GM18499 (cell line): ENCODE measurements around the gene NHLRC4.

ENCODE experiments used
- ATAC-seq: cut with Tn5 transposase; IDR thresholded peaks from one replicate; pipeline ENCODE4 v1.9.1; 2021; ENCODE audit warnings: moderate number of reproducible peaks; ENCODE audit not compliant: insufficient read depth, unreplicated experiment

NHLRC4 gene

DNA sequence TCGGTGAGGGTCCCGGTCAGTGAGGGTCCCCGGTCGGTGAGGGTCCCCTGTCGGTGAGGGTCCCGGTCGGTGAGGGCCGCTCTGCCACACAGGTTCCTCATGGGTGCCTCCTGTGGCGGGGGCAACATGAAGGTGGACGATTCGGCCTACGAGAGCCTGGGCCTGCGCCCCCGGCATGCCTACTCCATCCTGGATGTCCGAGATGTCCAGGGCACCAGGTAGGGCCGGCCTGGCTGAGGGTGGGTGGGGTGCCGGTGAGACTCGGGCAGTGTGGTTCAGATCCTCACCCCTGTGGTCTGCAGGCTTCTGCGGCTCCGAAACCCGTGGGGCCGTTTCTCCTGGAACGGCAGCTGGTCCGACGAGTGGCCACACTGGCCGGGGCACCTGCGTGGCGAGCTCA is 15.6 kb upstream of the NHLRC4 start:
- ATAC-seq = no peak

DNA sequence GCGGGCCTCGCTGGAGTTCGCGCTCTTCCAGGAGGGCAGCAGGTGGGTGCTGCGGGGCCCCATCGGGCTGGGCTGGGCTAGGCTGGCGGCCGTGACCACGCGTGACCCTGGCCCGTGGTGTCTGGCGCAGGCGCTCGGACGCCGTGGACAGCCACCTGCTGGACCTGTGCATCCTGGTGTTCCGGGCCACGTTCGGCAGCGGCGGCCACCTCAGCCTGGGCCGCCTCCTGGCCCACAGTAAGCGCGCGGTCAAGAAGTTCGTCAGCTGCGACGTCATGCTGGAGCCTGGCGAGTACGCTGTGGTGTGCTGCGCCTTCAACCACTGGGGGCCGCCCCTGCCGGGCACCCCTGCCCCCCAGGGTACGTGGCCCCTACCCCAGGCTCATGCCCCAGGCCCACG is 14.6 kb upstream of the NHLRC4 start:
- no peak for ATAC-seq

DNA sequence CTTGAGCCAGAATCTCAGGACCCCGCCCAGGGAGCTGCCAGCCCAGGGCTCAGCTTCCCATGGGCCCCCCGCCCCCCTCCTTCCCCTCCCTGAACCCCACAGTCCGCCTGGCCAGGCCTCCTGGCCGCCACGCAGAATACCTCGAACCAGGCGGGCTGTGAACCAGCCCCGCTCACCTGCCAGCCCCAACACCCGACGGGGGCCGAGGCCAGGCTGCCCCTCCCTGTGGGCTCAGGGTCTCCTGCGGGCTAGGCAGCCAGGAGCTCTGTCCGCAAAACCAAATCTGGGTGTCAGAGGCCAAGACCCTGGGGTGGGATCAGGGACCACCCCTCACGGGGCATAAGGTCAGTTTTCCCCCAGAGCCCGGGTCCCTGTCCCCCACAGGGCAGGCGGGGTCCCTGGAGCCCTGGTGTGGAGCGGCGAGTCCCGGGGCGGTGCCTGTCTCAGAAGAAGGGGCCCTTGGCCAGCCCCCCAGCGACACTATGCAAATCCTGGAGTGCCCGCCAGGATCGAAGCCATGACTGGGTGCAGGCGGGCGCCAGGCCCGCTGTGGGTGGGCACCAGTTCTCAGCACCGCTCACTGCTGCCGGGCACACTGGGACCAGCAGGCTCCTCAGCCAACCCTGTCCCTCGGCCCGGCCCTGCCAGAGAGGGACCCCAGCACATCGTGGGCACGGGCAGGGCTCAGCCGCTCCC is 13.1 kb upstream of the NHLRC4 start:
- ATAC-seq = no peak

DNA sequence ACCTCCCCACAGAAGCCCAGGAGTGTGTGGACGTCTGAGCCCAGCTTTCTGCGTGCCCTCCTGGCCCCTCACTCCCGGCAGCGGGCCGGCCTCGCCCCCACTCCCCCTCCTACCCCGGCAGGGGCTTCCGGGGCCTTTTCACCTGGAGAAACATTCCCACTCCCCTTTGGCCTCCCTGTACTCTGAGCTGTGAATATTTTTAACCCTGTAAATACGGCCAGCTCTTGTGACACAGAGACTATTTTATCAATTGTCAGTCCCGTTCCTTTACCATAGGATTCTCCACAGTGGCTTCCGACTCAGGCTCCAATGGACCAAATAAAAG is 12.5 kb upstream of the NHLRC4 start:
- ATAC-seq = no peak

DNA sequence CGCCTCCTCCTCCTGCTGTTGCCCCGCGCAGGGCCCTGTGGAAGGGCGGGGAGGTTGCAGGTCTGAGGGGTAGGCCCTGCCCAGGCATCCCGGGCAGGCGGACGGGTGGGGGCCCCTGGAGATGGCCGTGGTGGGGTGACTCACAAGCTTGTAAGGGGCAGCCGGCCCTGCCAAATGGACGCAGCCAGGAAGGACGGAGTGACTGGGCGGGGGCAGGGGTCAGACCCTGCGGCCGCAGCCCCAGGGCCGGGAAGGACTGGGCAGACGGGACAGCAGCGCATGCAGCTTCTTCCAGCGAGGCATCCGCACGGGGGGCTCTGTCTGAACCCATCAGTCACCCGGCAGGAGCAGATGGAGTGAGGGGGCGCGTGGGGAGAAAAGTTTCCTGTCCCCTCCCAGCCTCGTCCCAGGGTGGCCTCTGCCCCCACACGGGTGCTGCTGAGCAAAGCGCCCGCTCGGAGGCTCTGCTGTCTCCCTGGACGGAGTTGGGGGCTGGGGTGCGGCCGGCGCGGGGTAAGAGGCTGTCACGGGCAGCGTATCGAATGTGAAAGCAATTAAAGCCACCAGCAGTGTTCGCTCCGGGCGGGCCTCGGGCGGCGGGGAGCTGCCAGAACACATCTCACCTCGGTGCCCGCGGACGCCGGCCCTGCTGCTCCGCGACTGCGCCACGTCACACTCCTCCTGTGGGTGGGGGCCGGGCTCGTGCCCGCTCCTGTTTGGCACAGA is 12.0 kb upstream of the NHLRC4 start:
- no peak for ATAC-seq

DNA sequence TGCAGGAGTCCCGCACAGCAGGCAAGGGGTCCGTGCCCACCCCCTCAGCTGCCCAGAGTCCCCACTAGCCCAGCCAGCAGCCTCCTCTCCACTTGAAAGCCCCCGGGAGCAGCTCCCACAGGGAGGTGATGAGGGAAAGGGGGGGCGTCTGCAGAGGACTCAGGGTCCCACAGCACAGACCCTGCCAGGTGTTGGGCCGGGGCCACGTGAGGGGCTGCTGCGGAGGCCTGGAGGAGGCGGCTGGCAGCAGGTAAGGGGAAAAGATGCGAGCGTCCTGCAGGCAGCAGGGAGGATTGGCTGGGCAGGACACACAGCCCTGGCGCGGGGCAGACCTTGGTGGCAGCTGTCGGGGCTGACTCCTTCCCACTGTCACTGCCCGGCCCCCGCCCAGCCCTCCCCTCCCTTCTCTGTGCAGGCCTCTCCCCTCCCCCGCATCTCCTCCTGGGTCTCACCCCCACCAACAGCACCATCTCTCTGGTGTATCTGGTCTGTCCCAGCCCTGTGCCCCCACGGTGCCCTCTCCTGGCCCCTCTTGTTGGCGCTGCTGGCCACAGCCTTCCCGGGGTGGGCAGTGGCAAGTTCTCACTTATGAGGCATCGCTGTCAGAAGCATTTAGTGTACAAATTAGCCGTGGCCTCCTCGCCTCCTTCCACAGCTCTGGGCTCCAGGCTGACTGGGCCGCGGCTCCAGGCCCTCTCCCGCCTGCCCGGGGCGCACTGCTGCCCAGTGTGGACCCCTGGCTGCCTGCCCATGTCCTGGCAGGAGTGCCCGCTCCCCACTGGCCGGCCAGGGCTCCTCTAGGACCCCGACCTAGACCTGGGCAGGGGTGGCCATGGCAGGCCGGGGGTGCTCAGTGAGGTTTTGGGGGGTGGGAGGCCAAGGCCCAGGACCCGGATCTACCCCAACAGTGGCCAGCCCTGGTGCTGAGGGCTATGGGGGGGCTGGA is 11.0 kb upstream of the NHLRC4 start:
- ATAC-seq = no peak

DNA sequence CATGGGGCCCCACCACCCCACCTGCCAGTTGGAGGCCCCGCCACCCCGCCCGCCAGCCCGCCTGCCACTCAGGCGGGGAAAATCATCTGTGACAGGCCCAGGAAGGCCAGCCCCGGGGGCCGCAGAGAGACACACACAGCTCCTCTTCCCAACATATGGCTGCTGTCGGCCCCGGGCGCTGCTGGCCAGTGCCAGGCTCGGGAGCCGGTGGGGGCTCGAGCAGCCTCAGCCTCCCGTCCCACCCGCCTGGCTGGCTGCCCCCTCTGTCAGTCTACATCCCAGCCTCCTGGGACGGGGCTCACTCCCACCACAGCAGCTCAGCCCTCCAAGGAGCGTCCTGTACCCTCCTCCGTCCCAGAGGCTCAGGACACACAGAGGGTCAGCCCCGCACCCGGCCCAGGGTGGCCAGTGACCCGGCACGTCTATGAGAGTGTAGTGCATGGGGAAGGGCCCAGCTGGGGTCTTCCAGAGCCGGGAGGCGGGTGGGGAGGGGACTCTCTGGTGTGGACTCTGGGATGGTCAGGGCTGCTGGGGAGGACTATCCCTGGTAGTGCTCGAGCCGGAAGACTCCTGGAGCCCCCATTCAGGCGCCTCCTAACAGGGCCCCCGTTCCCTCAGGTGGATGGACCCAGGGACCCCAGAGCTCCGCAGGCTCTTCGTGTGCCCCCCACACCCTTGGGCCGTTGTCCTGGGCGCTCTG is 10.2 kb upstream of the NHLRC4 start:
- ATAC-seq = no peak

DNA sequence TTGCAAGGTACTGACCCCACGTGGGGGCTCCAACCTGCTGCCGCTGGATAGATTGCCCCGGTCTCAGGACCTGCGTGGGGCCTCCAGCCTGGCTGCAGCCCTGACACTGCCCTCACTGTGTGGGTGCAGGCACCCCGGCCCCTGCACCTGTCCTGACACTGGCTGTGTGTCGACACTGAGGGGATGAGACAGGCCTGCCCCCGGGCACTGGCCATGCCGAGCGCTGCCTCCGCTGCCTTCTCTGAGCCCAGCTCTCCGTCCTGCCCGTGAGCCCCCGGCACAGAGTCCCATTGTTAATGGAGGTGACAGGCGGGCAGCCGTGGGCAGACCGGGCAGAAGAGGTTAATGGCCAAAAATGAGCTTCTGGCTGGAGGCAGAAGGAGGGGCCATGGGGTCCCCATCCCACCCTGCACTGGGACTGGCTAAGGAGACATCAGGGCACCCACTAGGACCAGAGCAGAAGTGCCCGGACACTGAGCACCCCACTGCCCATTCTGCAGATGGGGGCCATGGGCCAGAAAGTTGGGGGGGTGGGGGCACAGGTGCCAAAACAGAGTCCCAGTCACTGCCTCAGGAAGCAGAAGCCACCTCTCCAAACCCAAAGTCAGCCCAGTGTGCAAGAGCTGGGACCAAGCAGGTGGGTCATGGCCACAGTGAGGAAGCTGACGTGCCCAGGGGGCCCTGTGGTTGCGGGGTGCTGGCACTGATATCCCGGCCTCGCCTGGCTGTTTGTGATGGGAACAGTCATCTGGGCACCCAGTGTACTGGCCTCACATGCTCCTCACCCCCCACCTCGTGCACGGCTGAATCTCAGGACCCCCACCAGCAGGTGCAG is 9.1 kb upstream of the NHLRC4 start:
- no peak for ATAC-seq

DNA sequence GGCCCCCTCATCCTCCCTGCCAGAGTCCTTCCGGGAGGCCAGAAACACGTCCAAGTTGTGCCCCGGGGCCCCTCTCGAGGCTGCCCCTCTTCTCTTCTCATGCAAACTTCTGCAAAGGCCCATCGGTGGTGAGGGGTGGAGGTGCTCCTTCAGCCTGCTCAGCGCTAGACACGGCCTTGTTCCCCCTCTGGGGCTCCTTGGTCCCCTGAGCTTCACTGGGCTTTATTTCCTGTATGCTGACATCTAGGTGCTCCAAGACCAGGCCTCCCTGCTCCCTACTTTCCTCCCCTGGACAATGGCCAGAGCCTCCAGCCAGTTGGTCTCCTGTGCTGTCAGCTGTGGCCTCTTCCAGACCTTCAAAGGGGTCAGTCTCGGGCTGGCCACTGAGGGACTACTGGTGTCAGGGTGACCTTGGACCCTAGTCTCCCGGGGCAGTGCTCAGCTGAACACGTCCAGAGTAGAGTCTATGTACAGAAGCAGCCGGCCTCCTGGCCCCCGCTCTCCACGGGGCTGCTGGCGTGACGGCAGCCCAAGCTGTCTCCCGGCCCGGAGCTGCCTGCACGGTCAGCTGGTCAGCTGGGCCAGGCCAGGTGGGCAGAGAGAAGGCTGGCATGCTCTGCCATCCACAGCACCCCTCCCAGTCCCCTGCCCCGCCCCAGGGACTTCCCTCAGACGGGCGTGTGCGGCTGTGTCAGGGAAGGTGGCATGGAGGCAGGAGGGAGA is 8.3 kb upstream of the NHLRC4 start:
- no peak for ATAC-seq

DNA sequence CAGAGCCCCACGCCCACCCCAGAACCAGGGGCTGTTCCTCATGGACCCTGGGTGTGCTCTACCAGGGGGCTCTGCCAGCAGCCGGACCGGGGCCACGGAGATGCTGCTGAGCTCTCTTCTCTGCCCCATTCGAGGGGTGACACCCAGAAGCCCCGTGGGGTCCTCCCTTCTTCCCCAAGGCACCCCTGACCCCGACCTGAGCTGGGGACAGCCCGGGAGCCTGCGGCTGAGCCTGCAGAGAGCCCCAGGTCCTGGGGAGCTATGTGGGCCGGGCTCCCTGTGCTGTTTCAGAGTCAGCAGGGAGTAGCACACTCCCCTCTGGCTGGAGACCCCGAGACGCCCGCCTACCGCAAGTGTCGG is 7.8 kb upstream of the NHLRC4 start:
- no peak for ATAC-seq

DNA sequence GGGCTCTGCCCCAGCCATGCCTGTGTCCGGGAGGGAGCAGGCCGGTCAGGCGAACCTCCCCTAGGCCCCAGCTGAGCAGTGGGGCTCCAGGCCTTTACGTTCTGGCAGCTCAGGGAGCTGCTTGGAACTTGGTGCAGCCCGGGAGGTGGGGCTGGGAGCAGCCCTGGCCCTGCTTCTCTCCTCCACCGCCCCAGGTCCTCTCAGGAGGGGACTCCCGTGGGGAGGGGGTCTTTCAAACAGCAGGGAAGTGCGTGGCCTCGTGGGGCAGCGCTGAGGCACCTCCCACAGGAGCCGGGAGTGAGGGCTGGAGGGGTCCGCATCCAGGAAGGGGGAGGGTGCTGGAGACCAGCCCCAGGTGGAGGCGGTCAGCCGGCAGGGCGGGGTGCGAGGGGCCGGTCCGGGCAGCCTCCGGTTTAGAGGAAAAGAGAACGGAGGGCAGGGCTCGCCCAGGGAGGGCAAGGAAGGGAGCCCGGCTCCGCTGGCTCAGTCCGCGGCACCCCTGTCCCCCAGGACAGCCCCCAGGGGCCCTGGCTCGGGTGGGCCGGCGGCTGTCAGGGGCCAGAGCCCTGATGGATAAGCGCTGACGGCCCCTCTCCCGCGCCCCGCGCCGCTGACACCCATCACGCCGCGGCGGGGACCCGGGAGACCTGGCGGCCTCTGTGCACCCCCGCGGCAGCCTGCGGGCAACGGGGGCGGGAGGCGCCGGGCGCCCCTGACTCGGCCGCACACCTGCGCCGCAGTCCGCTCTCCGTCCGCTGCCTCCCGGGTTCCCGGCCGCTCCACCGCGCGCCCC is 7.2 kb upstream of the NHLRC4 start:
- ATAC-seq = no peak

DNA sequence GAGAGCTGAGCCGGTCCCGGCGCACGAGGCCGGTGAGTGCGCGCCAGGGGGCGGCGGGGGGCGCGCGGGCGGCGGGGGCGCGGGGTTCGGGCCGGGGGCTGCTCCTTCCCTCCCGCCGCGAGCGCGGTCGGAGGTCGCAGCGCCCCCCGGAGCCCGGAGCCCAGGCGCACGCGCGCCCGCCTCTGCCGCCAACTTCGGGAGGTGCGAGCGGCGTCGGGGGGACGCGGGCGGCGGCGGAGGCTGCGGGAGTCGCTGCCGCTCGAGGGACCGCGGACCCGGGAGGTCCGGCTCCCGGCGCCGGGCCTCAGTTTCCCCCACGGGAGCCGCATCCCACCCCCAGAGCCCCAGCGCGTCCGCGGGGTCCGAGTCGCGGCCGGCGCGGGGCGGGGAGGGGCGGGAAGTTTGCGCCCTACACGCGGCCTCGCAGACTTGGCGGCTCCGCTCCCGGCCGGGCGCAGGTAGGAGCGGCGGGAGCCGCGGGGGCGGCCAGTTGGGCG is 6.6 kb upstream of the NHLRC4 start, which contains the start of gene PRR35:
Gene PRR35, plus strand, starts transcription at position 191 of the 497 bp plus-strand sequence. CDS start 2,901 bp downstream, outside the sequence.
- ATAC-seq = no peak

DNA sequence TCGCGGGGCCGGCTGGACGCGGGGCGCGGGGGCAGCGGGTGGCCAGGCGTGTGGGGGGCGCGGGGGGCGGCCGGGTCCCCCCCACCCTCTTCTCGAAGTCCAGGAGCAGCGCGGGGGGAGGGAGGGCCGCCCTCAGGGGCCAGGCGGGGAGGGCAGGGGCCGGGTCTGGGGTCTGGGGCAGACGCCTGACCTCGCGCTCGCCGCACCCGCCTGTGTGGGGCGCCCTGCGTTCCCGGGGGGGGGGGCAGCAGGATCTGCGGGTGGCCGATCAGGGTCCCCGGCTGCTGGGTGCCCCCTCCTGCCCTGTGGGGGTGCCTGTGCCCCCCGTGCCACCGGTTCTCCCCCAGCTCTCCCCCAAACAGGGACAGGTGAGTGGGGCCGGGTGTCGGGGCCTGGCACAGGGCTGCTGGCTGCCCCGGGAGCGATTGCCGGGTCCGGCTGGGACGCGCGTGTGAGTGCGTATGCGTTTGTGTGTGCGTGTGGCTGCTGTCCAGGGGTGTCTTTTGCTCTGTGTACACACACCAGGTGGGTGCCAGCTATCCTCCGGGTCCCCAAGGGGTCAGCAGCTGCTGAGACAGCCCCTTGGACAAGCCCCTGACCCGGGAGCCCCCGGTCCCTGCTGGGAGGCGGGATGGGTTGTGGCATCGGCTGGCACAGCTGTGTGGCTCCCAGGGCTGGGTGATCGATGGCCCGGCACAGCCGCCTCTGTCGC is 5.9 kb upstream of the NHLRC4 start:
- no peak for ATAC-seq

DNA sequence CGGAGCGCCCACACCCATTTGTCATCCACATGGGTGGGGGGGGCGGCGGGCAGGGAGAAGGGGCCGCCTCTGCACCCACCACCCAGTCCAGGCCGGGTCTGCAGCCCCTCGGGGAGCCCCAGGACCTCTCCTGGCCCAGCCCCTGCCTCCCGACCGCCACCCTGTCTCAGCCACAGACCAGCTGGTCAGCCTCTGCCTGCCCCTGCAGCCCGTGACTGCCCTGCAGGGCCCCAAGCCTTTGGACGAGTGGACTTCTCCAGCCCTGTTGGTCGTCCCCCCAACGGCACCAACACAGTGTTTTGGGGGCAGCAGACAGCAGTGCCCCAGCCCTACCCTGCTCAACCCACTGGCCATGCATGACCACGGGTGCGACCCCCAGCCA is 5.4 kb upstream of the NHLRC4 start:
- ATAC-seq = no peak

DNA sequence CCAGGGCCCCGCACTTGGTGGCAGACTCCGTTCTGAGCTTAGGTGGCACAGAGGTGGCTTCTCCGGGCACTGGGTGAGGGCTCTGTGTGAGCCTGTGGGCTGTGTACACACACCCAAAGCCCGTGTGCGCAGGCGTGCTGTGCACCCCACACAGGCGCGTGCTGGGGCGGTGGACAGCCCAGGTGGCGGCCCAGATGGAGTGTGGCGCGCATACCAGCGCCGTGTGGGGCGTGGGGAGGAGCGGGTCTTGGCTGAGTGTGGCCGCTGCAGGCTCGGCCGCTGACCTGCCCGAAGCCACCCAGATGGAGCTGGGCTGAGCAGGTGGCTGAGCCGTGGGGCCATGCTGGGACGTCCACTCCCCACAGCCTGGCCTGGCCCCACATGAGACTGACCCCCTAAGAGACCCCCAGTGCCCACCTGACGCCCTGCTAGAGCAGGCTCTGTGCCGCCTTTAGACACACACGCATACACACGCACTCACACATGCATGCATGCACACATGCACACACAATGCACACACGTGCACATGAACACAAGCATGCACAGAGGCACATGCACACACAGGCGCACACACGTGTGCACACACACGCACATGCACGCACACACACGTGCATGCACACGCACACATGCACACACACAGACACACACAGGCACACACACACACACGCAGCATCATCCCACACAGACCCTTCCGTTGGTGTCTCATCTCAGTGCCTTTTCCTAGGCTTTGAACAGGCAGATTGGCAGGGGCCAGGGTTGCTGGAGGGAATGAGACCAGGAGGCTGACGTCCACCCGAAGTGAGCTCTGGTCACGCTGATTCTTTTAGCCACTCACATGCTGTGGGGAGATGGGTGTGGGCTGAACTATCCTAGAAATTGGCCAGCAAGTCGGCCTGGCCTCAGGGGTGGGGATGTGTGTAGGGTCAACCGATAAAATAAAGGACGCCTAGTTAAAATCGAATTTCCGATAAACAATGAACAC is 4.6 kb upstream of the NHLRC4 start:
- no peak for ATAC-seq

DNA sequence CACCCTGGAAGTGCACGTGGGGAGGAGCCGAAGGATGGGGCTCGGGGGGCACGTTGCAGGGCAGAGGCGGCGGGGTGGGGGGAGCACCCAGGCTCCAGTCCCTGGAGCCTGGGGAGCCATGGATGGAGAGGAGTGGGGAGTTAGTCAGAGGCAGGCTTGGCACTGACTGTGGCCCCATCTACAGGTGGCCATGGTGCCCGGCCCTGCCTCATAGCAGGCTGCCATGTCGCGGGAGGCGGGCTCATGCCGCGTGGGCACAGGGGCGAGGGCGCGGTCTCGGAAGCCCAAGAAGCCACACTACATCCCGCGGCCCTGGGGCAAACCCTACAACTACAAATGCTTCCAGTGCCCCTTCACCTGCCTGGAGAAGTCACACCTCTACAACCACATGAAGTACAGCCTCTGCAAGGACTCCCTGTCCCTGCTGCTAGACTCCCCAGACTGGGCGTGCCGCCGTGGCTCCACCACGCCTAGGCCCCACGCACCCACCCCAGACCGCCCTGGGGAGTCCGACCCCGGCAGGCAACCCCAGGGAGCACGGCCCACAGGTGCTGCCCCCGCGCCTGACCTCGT is 3.6 kb upstream of the NHLRC4 start:
- no peak for ATAC-seq
